ENCODE data around the gene DGKB. TPM values are rescaled to one million over a fixed set of nuclear protein-coding genes. Genes with fewer than 3 reads are reported as not detected.
A peak's percentile ranks its signal among the peaks of the same experiment; 100 is the strongest.
"Not testable (repeated sequence)": the region's sequence is repeated elsewhere in the genome, so short reads cannot be mapped to it uniquely, and the experiment has no call there.

DGKB gene
- total RNA-seq, 6 experiments from 2014 or later, result 0.11 to 0.16 (median 0.13) TPM; not detected in 2

- TF ChIP-seq, protein P1, sequence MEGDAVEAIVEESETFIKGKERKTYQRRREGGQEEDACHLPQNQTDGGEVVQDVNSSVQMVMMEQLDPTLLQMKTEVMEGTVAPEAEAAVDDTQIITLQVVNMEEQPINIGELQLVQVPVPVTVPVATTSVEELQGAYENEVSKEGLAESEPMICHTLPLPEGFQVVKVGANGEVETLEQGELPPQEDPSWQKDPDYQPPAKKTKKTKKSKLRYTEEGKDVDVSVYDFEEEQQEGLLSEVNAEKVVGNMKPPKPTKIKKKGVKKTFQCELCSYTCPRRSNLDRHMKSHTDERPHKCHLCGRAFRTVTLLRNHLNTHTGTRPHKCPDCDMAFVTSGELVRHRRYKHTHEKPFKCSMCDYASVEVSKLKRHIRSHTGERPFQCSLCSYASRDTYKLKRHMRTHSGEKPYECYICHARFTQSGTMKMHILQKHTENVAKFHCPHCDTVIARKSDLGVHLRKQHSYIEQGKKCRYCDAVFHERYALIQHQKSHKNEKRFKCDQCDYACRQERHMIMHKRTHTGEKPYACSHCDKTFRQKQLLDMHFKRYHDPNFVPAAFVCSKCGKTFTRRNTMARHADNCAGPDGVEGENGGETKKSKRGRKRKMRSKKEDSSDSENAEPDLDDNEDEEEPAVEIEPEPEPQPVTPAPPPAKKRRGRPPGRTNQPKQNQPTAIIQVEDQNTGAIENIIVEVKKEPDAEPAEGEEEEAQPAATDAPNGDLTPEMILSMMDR (IDR thresholded peaks at IDR 0.05), result no peak
- TF ChIP-seq POLR2A (IDR thresholded peaks at IDR 0.05), result no peak
- intact Hi-C loops (cut with DNase I), result no loop called here
- no peaks in the 10 kb centered on the region for H3K36me3 ChIP-seq
- DNase-seq (no peak), ATAC-seq (no peak)
- no peaks in the 10 kb centered on the region for H3K27me3 ChIP-seq
- no peaks in the 10 kb centered on the region for H3K4me1 ChIP-seq
- no peak overlapping the region for H3K4me3 ChIP-seq
- H3K9me3 ChIP-seq, result no peaks in the 10 kb centered on the region
- H3K27ac ChIP-seq, result no peak overlapping the region
These were observed 609.8 kb downstream of the DGKB start for GRCh38 chr7:14292737-14293136.

GRCh38 chr7:14289957-14290356, 612.6 kb downstream of the DGKB start:
- Histone ChIP-seq H3K4me3 (no peak overlapping the region), H3K27ac (no peak overlapping the region), H3K4me1 (no peaks in the 10 kb centered on the region), H3K27me3 (no peaks in the 10 kb centered on the region), H3K9me3 (no peaks in the 10 kb centered on the region), H3K36me3 (no peaks in the 10 kb centered on the region)
- intact Hi-C loops (cut with DNase I), result no loop called here
- ATAC-seq (no peak), DNase-seq (no peak)
- TF ChIP-seq POLR2A (IDR thresholded peaks at IDR 0.05), result no peak
- TF ChIP-seq, protein P1 (IDR thresholded peaks at IDR 0.05), result no peak

GRCh38 chr7:14288701-14289100, 613.9 kb downstream of the DGKB start:
- Histone ChIP-seq H3K36me3 (no peaks in the 10 kb centered on the region), H3K27me3 (no peaks in the 10 kb centered on the region), H3K4me3 (no peak overlapping the region), H3K27ac (no peak overlapping the region), H3K4me1 (no peaks in the 10 kb centered on the region), H3K9me3 (no peaks in the 10 kb centered on the region)
- intact Hi-C loops (cut with DNase I), result no loop called here
- TF ChIP-seq, protein P1 (IDR thresholded peaks at IDR 0.05), result no peak
- no peak for TF ChIP-seq POLR2A (IDR thresholded peaks at IDR 0.05)
- ATAC-seq (no peak), DNase-seq (no peak)
- whole genome bisulfite sequencing (ENCODE audit: insufficient coverage, low coverage, low lambda C conversion rate, missing lambda C conversion rate), result 79% methylated on average over 2 of the region's 3 CpGs

DNA sequence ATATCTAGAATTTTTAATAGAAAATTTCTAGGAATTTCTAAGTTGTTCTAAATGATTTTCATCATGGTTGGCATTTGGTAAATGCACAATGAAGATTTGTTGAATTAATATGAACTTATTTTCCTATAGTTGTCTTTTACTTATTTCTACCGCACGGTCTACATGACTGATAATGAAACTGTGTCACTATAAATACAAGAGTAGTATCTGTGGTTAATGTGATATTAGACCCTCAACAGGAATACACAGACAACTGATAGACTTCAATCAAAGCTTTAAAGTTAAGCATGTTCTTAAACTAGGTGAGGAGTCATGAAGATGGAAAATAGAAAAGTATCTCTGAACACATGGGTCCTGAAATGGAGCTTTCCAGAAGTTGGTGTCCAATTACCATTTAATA, 615.2 kb downstream of the DGKB start:
- Histone ChIP-seq H3K27me3 (no peaks in the 10 kb centered on the region), H3K4me1 (no peaks in the 10 kb centered on the region), H3K36me3 (no peaks in the 10 kb centered on the region), H3K27ac (no peak overlapping the region), H3K9me3 (no peaks in the 10 kb centered on the region), H3K4me3 (no peak overlapping the region)
- intact Hi-C loops (cut with DNase I), result no loop called here
- 29% methylated on average over 2 of the region's 2 CpGs for WGBS (ENCODE audit: insufficient coverage, low coverage, low lambda C conversion rate, missing lambda C conversion rate)
- no peak for ATAC-seq
- DNase-seq, result no peak
- TF ChIP-seq, protein P1 (IDR thresholded peaks at IDR 0.05), result no peak
- no peak for TF ChIP-seq POLR2A (IDR thresholded peaks at IDR 0.05)

GRCh38 chr7:14286036-14286435, 616.5 kb downstream of the DGKB start:
- DNase-seq (no peak), ATAC-seq (no peak)
- intact Hi-C loops (cut with DNase I), result no loop called here
- TF ChIP-seq POLR2A (IDR thresholded peaks at IDR 0.05), result no peak
- TF ChIP-seq, protein P1 (IDR thresholded peaks at IDR 0.05), result no peak
- 73% methylated on average over 4 of the region's 4 CpGs for WGBS (ENCODE audit: insufficient coverage, low coverage, low lambda C conversion rate, missing lambda C conversion rate)
- H3K27ac ChIP-seq, result no peak overlapping the region
- no peaks in the 10 kb centered on the region for H3K27me3 ChIP-seq
- no peak overlapping the region for H3K4me3 ChIP-seq
- no peaks in the 10 kb centered on the region for H3K9me3 ChIP-seq
- H3K36me3 ChIP-seq, result no peaks in the 10 kb centered on the region
- H3K4me1 ChIP-seq, result no peaks in the 10 kb centered on the region

DNA sequence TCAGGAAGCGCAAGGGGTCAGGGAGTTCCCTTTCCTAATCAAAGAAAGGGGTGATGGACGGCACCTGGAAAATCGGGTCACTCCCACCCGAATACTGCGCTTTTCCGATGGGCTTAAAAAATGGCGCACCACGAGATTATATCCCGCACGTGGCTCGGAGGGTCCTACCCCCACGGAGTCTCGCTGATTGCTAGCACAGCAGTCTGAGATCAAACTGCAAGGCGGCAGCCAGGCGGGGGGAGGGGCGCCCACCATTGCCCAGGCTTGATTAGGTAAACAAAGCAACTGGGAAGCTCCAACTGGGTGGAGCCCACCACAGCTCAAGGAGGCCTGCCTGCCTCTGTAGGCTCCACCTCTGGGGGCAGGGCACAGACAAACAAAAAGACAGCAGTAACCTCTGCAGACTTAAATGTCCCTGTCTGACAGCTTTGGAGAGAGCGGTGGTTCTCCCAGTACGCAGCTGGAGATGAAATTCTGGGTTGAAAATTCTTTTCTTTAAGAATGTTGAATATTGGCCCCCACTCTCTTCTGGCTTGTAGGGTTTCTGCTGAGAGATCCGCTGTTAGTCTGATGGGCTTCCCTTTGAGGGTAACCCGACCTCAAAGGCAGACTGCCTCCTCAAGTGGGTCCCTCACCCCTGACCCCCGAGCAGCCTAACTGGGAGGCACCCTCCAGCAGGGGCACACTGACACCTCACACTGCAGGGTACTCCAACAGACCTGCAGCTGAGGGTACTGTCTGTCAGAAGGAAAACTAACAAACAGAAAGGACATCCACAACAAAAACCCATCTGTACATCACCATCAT, 623.3 kb downstream of the DGKB start:
- H3K4me1 ChIP-seq; H3K9me3 ChIP-seq; H3K36me3 ChIP-seq; H3K27ac ChIP-seq; DNase-seq; intact Hi-C loops (cut with DNase I); H3K27me3 ChIP-seq; ATAC-seq: not testable (repeated sequence)
- 71% methylated on average over 8 of the region's 21 CpGs for WGBS (ENCODE audit: insufficient coverage, low coverage, low lambda C conversion rate, missing lambda C conversion rate)
- H3K4me3 ChIP-seq, result peak overlapping the region in 1 of 3 donors; percentile 41
